K562 (cell line): ENCODE results near the gene DCPS. TPM values are rescaled to one million over a fixed set of nuclear protein-coding genes. Genes with fewer than 3 reads are reported as not detected.

ENCODE experiments used
- CBX8 ChIP-seq: fragments of 200-600 bp; sonication (generic); IDR thresholded peaks from 2 replicates; pipeline ENCODE4 v1.6.1; 2012; ENCODE audit warnings: borderline replicate concordance, mixed run types, low read depth, mild to moderate bottlenecking, moderate library complexity, mixed read lengths, low read length, control low read depth, inconsistent platforms; ENCODE audit not compliant: poor library complexity, severe bottlenecking; ENCODE audit errors: extremely low read depth
- DACH1 ChIP-seq: fragments of 450-650 bp; IDR thresholded peaks from 2 replicates; pipeline ENCODE4 v1.6.1; 2018; ENCODE audit not compliant: partially characterized antibody
- E2F1 ChIP-seq: sonication (generic); formaldehyde crosslinking; IDR thresholded peaks from 2 replicates; pipeline ENCODE4 v1.8.1; 2023; ENCODE audit warnings: mild to moderate bottlenecking, missing genetic modification reagents, moderate library complexity
- FOSL1 ChIP-seq: fragments of 200-800 bp; sonication (Bioruptor generic); conservative IDR thresholded peaks from 2 replicates; pipeline ENCODE4 v1.6.1; 2016; ENCODE audit warnings: missing genetic modification characterization, missing compliant biosample characterization
- FOXK1 ChIP-seq: sonication (generic); formaldehyde crosslinking; IDR thresholded peaks from 2 replicates; pipeline ENCODE4 v1.8.0; 2022; ENCODE audit warnings: missing genetic modification reagents, mild to moderate bottlenecking, borderline replicate concordance
- FOXK2 ChIP-seq, 2 experiments: fragments of 450-650 bp; IDR thresholded peaks in 1 of 2; conservative IDR thresholded peaks in 1 of 2; 2 replicates each; pipeline ENCODE4 v1.6.1; 2016; ENCODE audit warnings: low read depth in 2 of 2, mild to moderate bottlenecking in 1 of 2
- GABPB1 ChIP-seq: sonication (generic); formaldehyde crosslinking; IDR thresholded peaks from 2 replicates; pipeline ENCODE4 v1.8.0; 2022; ENCODE audit warnings: mild to moderate bottlenecking, missing genetic modification reagents
- HDAC2 ChIP-seq: fragments of 450-650 bp; IDR thresholded peaks from 2 replicates; pipeline ENCODE4 v1.6.1; 2016; ENCODE audit warnings: mild to moderate bottlenecking
- LEF1 ChIP-seq: fragments of 450-650 bp; IDR thresholded peaks from 2 replicates; pipeline ENCODE4 v1.6.1; 2016; ENCODE audit warnings: mild to moderate bottlenecking
- POLR3G ChIP-seq: IDR thresholded peaks from 2 replicates; pipeline ENCODE4 v1.6.1; 2011; ENCODE audit not compliant: insufficient read length, insufficient replicate concordance; ENCODE audit errors: extremely low read depth
- RAD21 ChIP-seq, 2 experiments: fragments of 250-450 bp in 1 of 2; fragments of 450-650 bp in 1 of 2; sonication (Bioruptor Pico) in 1 of 2; formaldehyde crosslinking in 1 of 2; IDR thresholded peaks in 1 of 2; conservative IDR thresholded peaks in 1 of 2; 2 replicates each; pipeline versions ENCODE4 v1.4.0 to v1.8.0; 2020 to 2022; ENCODE audit warnings: mild to moderate bottlenecking in 2 of 2, moderate library complexity in 1 of 2
- STAT6 ChIP-seq: sonication (generic); formaldehyde crosslinking; IDR thresholded peaks from 2 replicates; pipeline ENCODE4 v1.8.1; 2023; ENCODE audit warnings: mild to moderate bottlenecking, missing genetic modification reagents
- ZC3H11A ChIP-seq: IDR thresholded peaks from 2 replicates; pipeline ENCODE4 v1.6.1; 2012; ENCODE audit warnings: low read depth, low read length, improper control_type of control experiment
- ZFP91 ChIP-seq: sonication (generic); formaldehyde crosslinking; IDR thresholded peaks from 2 replicates; pipeline ENCODE4 v1.8.0; 2022; ENCODE audit warnings: mild to moderate bottlenecking, missing genetic modification reagents
- ZNF12 ChIP-seq: sonication (generic); formaldehyde crosslinking; IDR thresholded peaks from 2 replicates; pipeline ENCODE4 v1.4.0; 2020; ENCODE audit warnings: mild to moderate bottlenecking, missing genetic modification reagents
- ZNF140 ChIP-seq: fragments of 250-450 bp; sonication (Bioruptor Pico); IDR thresholded peaks from 2 replicates; pipeline ENCODE4 v1.8.0; 2021; ENCODE audit warnings: moderate library complexity, mild to moderate bottlenecking, inconsistent platforms
- ZNF436 ChIP-seq: fragments of 250-450, 450-650 bp; sonication (Bioruptor Pico); formaldehyde crosslinking; IDR thresholded peaks from 2 replicates; pipeline ENCODE4 v1.7.0; 2020; ENCODE audit warnings: mild to moderate bottlenecking
- ZNF518B ChIP-seq: fragments of 250-450 bp; sonication (Bioruptor Pico); IDR thresholded peaks from 2 replicates; pipeline ENCODE4 v1.5.0; 2021; ENCODE audit warnings: mild to moderate bottlenecking, moderate library complexity
- polyA plus RNA-seq, 8 experiments: library from polyadenylated mRNA; depleted of rRNA in 4 of 8; stranded (reverse) in 5 of 8; unstranded in 3 of 8; fragments of >200 nt; fragmentation: Nextera tagmentation in 2 of 8; fragmentation: Illumina TruSeq in 1 of 8; extraction: Ambion mirVana in 2 of 8; extraction: Trizol in 1 of 8; gene quantifications; 2 replicates each; pipeline versions ENCODE4 v1.2.1 to v1.2.3, GENCODE V29; 2011 to 2014; ENCODE audit warnings: inconsistent platforms in 1 of 8, missing spikeins in 1 of 8
- total RNA-seq, 7 experiments: library from RNA; depleted of rRNA in 6 of 7; stranded (reverse); fragments of >200 nt in 6 of 7; fragmentation: Illumina TruSeq in 2 of 7; extraction: Trizol in 2 of 7; gene quantifications; 2 replicates each; pipeline versions ENCODE4 v1.2.1 to v1.2.3, GENCODE V29; 2011 to 2021; ENCODE audit warnings: low replicate concordance in 1 of 7
- TF ChIP-seq, protein P1 (sequence below): fragments of 250-450 bp; sonication (Bioruptor Pico); IDR thresholded peaks from 2 replicates; pipeline ENCODE4 v1.9.0; 2021; ENCODE audit warnings: mild to moderate bottlenecking

Gene DCPS
- total and polyA plus RNA-seq, 9 of the 15 experiments (the other 6 are each of a cell fraction or from before 2014, with no cell fraction given) = 8.7 to 38.1 (median 17.9) TPM

DNA sequence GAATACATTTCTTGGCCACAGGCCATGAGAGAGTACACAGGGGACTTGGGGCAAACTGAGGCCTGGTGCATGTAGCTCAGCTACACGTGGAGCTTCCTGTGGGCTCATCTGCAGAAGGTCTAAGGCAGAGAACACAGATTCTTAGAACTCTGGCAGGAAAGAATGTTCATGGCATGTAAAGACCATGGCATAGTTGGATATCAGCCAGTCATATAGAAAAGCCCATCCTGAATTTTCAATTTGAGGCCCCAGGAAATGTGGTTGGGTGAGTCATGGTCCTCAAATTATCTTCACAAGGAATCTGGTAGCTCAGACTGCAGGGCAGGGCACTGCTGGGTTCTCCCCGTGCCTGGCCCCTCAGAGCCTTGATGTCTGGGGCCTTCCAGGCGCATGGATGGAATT is 37.9 kb downstream of the DCPS start (continued):
- TF ChIP-seq ZNF518B (CRISPR knock-in tag) (no peak), ZC3H11A (no peak), ZNF140 (CRISPR knock-in tag) (no peak), LEF1 (0 out of 2 replicates have a peak, but pooled peaks have one; percentile 20), ZFP91 (CRISPR knock-in tag) (no peak), DACH1 (no peak), RAD21 (CRISPR knock-in tag; conservative IDR thresholded peaks at IDR 0.05 in 1 of 2, IDR thresholded peaks at IDR 0.05 in 1 of 2) (no peak), CBX8 (no peak), POLR3G (no peak), HDAC2 (0 out of 2 replicates have a peak, but pooled peaks have one; percentile 23), FOSL1 (tag) (peak; percentile 93), FOXK2 (conservative IDR thresholded peaks at IDR 0.05 in 1 of 2, IDR thresholded peaks at IDR 0.05 in 1 of 2; ENCODE audit: low read depth in 2 of 2) (no peak), ZNF436 (no peak), E2F1 (CRISPR knock-in tag) (no peak), GABPB1 (CRISPR knock-in tag) (no peak), STAT6 (CRISPR knock-in tag) (no peak), ZNF12 (CRISPR knock-in tag) (no peak), FOXK1 (CRISPR knock-in tag) (no peak)
- TF ChIP-seq, protein P1, sequence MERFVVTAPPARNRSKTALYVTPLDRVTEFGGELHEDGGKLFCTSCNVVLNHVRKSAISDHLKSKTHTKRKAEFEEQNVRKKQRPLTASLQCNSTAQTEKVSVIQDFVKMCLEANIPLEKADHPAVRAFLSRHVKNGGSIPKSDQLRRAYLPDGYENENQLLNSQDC = no peak
